ENCODE measurements around the gene CFAP100.

GRCh38 chr3:126475413-126476114 lies 80.9 kb downstream of the CFAP100 start, which contains the start of gene ZXDC:
- TF ChIP-seq CTCF (IDR thresholded peaks at IDR 0.05) (peak in 3 of 6 experiments; percentile 32 to 44 (median 43)), POLR2A (IDR thresholded peaks at IDR 0.05) (peak; percentile 92 to 94)

Data from adrenal gland (tissue), 5 donors.